Measurements from ENCODE around the gene TOM1L2.

The TOM1L2 gene

DNA sequence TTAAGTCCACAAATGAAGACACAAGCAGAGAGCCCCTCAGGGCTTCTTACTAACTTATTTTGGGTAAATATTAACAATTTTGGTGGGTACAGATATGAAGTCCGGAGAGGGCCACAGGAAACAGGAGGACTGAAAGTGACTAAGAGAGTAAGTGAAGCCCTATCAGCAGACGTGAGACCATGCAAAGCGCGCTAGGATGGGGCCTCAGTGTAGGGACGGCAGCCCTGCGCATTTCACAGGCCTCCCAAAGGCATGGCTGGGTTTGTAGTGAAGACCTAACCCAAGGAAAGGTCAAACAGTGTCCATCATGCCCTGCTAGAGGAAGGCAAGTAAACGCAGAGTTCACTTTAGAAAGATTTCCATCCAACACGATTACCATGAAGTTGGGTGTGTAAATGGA, 75.5 kb downstream of the TOM1L2 start:
- TF ChIP-seq, protein P1, sequence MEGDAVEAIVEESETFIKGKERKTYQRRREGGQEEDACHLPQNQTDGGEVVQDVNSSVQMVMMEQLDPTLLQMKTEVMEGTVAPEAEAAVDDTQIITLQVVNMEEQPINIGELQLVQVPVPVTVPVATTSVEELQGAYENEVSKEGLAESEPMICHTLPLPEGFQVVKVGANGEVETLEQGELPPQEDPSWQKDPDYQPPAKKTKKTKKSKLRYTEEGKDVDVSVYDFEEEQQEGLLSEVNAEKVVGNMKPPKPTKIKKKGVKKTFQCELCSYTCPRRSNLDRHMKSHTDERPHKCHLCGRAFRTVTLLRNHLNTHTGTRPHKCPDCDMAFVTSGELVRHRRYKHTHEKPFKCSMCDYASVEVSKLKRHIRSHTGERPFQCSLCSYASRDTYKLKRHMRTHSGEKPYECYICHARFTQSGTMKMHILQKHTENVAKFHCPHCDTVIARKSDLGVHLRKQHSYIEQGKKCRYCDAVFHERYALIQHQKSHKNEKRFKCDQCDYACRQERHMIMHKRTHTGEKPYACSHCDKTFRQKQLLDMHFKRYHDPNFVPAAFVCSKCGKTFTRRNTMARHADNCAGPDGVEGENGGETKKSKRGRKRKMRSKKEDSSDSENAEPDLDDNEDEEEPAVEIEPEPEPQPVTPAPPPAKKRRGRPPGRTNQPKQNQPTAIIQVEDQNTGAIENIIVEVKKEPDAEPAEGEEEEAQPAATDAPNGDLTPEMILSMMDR (IDR thresholded peaks at IDR 0.05), result no peak

DNA sequence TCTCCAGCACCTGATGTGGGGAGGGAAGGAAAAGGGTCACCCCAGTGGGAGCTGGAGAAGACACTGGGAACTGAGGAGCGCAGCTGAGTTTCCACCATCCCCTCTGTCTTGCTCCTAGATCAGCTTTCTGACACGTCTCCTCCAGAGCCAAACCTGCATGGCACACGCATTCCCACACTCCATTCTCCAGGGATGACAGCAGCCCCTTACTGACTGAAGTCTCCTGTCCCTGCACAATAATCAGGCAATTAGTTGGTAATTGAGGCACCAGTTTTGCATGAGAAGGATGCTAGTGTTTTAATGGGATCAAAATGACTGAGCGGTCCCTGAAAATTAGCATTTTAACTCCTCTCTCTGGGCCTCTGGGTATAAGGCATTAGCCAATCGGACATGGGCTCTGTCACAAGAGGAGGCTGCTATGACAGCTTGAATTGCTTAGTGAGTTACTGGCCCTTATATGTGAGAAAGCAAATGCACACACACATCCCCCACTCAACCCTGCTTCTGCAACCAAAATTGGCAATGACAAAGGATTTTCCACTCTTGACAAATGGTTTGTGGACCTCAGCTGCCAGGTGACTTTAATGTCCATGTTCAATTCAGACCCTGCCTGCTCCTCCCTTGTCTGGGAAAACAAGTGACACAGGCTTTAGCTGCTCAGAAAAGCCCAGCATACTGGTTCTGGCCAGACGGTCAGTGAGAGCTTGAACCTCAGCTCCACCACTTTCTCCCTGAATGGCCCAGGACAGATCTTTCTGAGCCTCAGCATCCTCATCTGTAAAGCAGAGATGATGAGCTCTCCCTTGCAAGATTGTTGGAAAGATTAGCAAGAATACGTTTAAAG, 78.2 kb downstream of the TOM1L2 start:
- TF ChIP-seq, protein P1 (IDR thresholded peaks at IDR 0.05), result no peak

DNA sequence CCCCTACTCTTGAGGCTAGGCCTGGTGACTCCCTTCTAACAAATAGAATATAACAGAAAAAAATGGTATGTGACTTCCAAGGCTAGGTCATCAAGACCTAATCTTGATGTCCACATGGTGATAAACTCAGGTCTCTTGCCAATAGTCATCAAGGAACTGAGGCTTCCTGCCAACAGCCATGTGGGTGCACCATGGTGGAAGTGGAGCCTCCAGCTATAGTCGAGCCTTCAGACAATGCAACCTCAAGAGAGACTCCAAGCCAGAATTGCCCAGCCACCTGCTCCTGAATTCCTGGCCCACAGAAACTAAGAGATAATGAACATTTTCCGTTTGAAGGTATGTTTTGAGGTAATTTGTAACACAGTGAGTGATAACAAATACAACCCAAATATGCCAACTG, 79.5 kb downstream of the TOM1L2 start:
- TF ChIP-seq, protein P1 (IDR thresholded peaks at IDR 0.05), result no peak

DNA sequence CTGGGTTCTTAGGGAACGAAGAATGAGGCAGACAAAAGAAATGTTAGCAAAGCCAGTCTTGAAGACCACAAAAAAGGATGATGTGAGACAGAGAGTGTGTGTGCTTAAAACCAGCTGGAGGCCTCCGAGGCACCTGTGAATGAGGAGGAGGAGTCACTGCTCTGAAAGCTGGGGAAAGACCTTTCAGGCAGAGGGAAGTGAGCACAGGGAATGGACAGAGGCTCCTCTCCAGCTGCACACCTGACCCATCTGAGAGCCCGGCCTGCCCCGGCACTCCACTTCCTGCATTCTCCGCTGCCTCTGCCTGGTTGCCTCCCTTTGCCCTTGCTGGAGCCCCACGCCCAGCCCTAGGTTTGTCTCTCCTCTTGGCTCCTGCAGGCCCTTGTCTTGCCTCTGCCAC, 80.2 kb downstream of the TOM1L2 start:
- TF ChIP-seq, protein P1 (IDR thresholded peaks at IDR 0.05), result no peak

DNA sequence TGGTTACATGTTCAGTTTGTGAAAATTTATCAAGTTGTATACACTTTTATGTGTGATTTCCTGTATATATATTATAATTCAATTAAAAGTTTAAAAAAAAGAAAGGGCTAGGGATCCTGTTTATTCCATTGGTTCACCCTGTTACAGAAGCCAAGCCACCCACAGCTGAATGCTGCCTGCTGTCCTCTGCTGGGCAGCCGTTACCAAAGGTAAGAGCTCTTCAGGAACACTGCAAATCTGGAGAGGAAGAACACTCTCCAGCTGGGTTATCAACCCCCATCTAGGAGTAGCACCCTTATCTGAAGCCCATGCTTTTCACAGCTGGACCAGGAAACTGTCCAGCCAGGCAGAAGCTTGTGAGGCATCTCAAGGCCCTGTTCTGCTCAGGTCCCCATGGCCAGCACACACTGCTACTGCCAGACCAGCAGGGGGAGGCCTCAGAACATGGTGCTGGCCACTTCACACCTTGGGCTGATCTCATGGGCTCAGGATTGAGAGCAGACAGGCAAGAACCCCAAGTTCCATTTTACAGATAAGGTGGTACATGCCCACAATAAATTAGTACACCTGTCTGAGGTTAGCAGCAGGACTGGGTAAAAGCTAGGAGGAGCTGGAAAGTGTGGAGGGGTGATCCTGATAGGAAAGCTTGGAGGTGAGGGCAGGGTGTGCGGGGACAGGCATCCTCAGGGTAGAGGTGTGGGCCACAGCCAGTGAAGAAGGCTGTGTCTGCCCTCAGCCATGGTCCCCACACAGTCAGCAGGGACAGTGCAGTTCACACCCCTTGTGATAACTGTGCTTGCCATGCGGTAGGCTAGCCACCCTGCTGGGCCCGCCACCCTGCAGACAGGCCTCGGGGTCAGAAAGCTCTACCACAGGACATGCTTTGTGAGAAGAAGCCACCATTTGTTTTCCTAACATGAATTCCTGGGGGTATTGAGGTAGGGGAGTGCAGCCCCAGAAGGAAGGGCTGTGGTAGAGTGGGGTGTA, 81.1 kb downstream of the TOM1L2 start:
- TF ChIP-seq, protein P1 (IDR thresholded peaks at IDR 0.05), result peak; percentile 71

DNA sequence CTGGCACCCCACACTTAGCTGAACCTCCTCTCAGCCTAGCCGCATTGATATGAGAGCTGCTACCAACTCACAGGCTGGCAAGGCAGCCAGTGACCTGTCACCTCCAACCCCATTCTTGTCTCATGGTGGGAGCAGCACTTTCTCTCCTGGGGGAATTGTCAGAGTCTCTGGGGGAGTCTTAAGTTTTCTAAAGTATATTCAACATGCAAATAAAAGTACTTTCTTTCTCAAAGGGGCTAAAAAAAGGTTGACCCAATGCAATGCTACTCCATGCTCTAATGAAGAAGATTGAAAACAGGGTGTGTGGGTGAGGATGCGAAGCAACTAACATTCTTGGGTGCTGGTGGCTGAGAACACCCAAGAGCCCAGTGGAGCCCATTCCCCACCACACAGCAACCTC, 82.3 kb downstream of the TOM1L2 start:
- TF ChIP-seq, protein P1 (IDR thresholded peaks at IDR 0.05), result no peak

DNA sequence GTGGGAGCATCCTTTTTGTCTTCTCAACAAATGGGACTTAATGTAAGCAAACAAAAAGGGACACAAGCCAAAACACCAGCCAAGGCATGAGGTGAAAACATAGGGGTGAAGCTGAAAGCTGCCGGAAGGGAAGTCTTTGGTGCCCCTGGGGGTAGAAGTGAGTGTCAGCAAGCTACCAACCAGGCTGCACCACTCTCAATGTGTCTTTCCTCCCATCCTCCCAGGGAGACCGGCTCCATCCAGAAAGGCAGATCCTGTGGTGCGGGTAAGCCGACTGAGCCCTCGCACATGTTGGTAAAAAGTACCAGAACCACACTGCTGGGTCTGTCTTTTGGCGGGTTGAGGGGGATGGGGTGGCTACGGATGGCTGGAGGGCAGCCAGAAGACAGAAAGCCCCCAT, 83.4 kb downstream of the TOM1L2 start:
- TF ChIP-seq, protein P1 (IDR thresholded peaks at IDR 0.05), result no peak

Data from LNCAP (cell line).